Stimulated activated CD8-positive, alpha-beta memory T cell treated with anti-CD3 and anti-CD28 coated beads, Interleukin-12 subunit alpha, Interleukin-12 subunit beta, amount 100 ng/mL, for 24 hours (primary cell): ENCODE measurements around the gene CDK6.

Source experiments
- DNase-seq: peaks from one replicate; pipeline ENCODE4 v3.0.0-alpha.2; 2020; ENCODE audit errors: extremely low read depth

CDK6 gene

GRCh38 chr7:92645114-92646061 lies 191.0 kb downstream of the CDK6 start:
- DNase-seq: no peak

GRCh38 chr7:92644406-92645113 lies 191.8 kb downstream of the CDK6 start:
- DNase-seq: no peak

- DNase-seq: no peak
These were observed 192.6 kb downstream of the CDK6 start for GRCh38 chr7:92643821-92644220.

GRCh38 chr7:92641921-92642511 lies 194.4 kb downstream of the CDK6 start:
- peak; percentile 40 for DNase-seq

- DNase-seq: no peak
These were observed 196.4 kb downstream of the CDK6 start for GRCh38 chr7:92639966-92640365.

- no peak for DNase-seq
These were observed 197.0 kb downstream of the CDK6 start for GRCh38 chr7:92639213-92639896.

- no peak for DNase-seq
These were observed 200.3 kb downstream of the CDK6 start for GRCh38 chr7:92636018-92636560.

GRCh38 chr7:92635538-92635937 lies 200.8 kb downstream of the CDK6 start:
- DNase-seq: no peak

- DNase-seq: no peak
These were observed 201.4 kb downstream of the CDK6 start for GRCh38 chr7:92634924-92635519.

- DNase-seq: no peak
These were observed 202.2 kb downstream of the CDK6 start for GRCh38 chr7:92634205-92634604.

GRCh38 chr7:92633211-92633906 lies 203.0 kb downstream of the CDK6 start:
- no peak for DNase-seq

GRCh38 chr7:92632791-92633190 lies 203.6 kb downstream of the CDK6 start:
- DNase-seq: no peak

- no peak for DNase-seq
These were observed 204.4 kb downstream of the CDK6 start for GRCh38 chr7:92631850-92632487.

- DNase-seq: no peak
These were observed 205.1 kb downstream of the CDK6 start for GRCh38 chr7:92631067-92631849.

- DNase-seq: no peak
These were observed 206.6 kb downstream of the CDK6 start for GRCh38 chr7:92629779-92630178.

- DNase-seq: no peak
These were observed 208.4 kb downstream of the CDK6 start for GRCh38 chr7:92627956-92628355.

- no peak for DNase-seq
These were observed 210.0 kb downstream of the CDK6 start for GRCh38 chr7:92626281-92626809.

- no peak for DNase-seq
These were observed 210.8 kb downstream of the CDK6 start for GRCh38 chr7:92625617-92626016.
